Astrocyte of the cerebellum (primary cell): ENCODE results near the gene SMC6.

ENCODE experiments used
- DNase-seq: peaks from one replicate; pipeline ENCODE4 v3.0.0-alpha.2; 2011; ENCODE audit warnings: low read depth
- H3K4me3 ChIP-seq: 2 replicates; pipeline ENCODE4 v1.5.1; 2011; ENCODE audit warnings: mild to moderate bottlenecking, low read depth, low read length, moderate library complexity
- in situ Hi-C: cut with HindIII; loops from 2 replicates; pipeline ENCODE4 v1.10.0; 2017; ENCODE audit warnings: low sequenced_read_pairs
- TF ChIP-seq, protein P1 (sequence below): IDR thresholded peaks from 2 replicates; pipeline ENCODE4 v1.5.1; 2012; ENCODE audit warnings: low read length, low read depth, moderate library complexity, mild to moderate bottlenecking; ENCODE audit errors: missing control alignments

Gene SMC6

DNA sequence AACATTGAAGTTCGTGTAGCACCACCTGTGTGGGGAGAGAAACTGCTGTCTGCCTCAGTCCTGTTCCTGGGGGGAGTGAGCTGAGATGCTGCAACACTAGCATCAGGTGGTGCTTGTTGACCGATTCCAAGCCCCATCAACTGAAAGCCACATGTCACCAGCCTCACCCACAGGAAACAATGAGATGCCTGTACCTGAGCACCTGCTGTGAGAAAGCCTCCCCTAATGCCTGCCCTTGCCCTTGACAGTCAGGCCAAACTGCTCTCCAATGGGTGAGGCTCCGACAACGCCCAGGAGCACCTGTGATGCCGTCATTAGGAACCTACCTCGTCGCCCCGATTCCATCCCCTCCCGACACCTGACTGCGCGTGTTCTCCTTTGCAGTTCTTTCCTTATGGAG is 104.6 kb downstream of the SMC6 start:
- TF ChIP-seq, protein P1, sequence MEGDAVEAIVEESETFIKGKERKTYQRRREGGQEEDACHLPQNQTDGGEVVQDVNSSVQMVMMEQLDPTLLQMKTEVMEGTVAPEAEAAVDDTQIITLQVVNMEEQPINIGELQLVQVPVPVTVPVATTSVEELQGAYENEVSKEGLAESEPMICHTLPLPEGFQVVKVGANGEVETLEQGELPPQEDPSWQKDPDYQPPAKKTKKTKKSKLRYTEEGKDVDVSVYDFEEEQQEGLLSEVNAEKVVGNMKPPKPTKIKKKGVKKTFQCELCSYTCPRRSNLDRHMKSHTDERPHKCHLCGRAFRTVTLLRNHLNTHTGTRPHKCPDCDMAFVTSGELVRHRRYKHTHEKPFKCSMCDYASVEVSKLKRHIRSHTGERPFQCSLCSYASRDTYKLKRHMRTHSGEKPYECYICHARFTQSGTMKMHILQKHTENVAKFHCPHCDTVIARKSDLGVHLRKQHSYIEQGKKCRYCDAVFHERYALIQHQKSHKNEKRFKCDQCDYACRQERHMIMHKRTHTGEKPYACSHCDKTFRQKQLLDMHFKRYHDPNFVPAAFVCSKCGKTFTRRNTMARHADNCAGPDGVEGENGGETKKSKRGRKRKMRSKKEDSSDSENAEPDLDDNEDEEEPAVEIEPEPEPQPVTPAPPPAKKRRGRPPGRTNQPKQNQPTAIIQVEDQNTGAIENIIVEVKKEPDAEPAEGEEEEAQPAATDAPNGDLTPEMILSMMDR: no peak
- H3K4me3 ChIP-seq: no peak overlapping the region
- in situ Hi-C loops: no loop called here
- no peak for DNase-seq

DNA sequence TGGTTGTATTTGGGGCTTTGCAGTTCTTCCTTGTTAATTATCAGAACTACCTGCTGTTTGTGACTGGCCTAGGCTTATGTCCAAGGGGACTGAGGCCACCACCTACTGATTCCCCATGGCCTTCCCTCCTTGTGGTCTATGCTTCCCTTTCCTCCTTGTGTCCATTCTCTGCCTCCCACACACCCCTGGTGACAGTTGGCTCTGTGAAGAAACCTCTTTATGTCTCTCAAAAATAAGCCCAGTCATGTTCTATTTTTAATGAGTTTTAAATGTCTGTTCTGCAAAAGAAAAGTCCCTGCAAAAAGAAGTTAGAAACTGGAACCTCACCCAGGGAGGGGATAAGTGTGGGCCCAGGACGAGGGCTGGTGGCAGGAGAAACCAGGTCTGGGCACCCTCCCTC is 105.0 kb downstream of the SMC6 start:
- TF ChIP-seq, protein P1: no peak
- no peak overlapping the region for H3K4me3 ChIP-seq
- in situ Hi-C loops: no loop called here
- no peak for DNase-seq

DNA sequence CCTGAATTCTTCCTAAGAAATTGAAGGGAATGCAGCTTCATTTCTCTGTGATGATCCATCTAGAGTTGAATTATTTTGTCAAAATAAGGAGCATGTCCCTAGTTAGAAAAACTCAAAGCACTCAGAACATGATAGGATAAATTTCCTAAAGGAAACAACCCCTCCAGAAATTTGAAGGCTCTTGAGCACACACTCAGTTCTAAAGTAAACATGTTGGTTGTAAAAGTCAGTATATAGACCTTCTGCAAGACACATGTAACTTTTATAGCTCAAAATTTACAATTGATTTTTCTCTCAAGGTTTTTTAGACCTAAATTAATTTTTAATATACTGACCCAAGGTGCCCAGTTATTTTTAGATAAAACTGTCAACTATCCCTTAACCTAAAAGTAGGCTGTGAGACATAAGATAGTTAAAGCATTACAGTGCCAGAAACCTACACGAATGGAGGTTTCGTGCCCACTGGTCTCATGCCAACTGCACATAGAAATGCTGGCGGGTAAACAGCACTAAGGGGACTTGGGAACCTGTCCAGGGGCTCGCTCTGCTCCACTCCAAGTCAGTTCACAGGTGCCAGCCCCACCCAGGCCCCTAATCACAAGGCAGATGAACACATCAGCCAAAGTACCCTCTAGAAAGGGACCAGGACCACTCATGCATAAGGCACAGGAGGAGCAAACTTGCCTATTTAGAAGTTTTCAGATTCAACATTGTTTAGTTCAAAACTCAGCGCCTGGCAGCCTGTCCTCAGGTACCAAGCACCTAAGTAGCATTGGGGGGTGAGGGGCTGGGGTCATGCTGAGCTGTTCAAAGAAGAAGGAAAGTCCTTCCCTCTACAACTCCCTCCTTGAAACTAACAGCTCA is 106.5 kb downstream of the SMC6 start:
- TF ChIP-seq, protein P1: no peak
- no peak for DNase-seq
- in situ Hi-C loops: no loop called here
- H3K4me3 ChIP-seq: no peak overlapping the region

DNA sequence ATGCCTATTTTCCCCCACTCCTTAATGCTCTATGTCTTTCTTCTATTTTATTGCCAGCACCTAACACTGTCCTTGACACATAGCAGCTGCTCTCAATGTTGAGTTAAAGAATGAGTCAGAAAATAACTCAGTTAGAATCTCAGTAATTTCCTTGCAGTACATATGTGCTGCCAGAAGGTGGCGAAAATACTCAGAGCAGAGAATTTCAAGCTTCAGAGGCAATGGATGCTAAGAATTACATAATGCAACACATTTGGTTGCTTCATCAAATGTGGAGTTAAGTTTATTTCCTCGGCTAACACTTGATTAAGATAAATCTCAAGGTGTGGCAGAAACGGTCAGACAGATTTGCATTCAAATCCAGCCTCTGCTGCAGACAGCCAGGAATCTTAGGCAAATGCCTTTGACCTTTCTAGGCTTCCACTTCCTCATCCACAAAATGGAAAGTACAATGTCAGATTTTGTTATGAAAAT is 107.5 kb downstream of the SMC6 start:
- in situ Hi-C loops: no loop called here

DNA sequence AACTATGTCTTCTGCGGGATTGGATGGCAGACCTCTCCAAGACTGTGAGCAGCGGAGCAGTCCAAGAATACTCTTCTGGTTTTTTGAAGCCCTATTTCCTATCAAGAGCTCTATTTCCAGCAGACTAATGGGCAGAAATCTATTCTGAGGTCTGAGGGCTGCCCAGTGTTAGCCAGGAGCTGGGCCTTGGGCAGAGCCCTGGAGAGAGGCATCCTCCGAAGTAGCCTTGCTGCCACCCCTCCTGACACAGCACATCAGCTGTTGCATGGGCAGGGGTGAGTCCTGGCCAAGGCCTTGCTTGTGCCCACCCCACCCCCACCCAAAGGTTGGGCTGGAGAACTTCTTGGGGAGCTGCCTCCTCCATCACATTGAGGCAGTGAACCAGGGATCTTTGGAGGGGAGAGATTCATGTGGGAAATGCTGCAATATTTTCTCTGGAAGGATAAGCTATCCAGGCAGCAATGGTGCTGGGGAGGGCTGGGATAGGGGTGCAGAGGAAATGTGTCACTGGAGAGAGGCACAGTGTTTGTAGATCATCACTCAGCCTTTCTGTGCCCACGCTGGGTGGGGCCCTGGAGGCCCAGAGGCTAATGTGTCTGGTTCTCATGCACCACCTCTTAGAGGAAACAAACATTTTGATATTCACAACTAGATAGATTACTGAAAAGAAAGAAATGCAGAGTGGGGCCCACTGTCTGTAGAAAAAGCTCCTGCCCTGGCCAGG is 108.5 kb downstream of the SMC6 start:
- no peak for DNase-seq
- in situ Hi-C loops: no loop called here
- TF ChIP-seq, protein P1: no peak
- H3K4me3 ChIP-seq: no peak overlapping the region

More for the DNA sequence above, 107.5 kb downstream of the SMC6 start:
- no peak overlapping the region for H3K4me3 ChIP-seq
- peak; percentile 54 for DNase-seq
- TF ChIP-seq, protein P1: peak; percentile 82

DNA sequence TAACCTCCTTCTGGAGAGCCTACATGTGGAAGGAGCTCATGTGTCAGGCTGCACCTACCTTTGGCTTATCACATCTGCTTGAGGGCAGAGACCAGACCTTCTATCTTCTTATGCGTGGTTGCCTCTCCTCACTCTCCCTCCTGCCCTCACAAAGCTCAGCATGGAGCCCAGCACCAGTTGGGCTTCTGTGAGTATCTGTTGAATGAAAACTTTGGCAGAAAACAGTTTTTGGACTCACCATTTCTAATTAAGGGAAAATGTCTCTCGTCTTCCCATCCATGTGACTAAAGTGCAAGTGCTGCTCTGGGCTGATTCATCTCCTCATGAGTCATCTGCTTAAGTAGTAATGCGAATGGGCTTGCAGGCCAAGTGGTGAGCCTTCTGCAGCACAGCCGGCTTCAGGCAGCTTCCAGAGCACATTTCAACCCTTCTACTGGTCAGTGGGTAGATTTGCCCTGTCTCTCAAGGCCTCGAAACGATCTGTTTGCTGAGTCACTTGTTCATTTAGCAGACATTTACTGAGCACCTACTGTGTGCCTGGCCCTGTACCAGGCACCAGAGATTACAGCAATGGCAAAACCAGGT is 110.5 kb downstream of the SMC6 start:
- peak; percentile 92 for DNase-seq
- TF ChIP-seq, protein P1: no peak
- in situ Hi-C loops: no loop called here
- H3K4me3 ChIP-seq: no peak overlapping the region
